Upper lobe of left lung (tissue), 6 donors: Measurements from ENCODE around the gene LMO1. TPM values are rescaled to one million over a fixed set of nuclear protein-coding genes. Genes with fewer than 3 reads are reported as not detected.

ENCODE experiments used
- ATAC-seq, 2 donors: fragments of 200-7000 bp; cut with Tn5 transposase; one replicate each; pipeline ENCODE4 v1.9.1; 2022; ENCODE audit warnings: mild to moderate bottlenecking in 2 of 2, moderate library complexity in 2 of 2; ENCODE audit not compliant: low FRiP score in 2 of 2
- DNase-seq, 2 donors: peaks; one replicate each; pipeline ENCODE4 v3.0.0-alpha.2; 2019 to 2020
- H3K27ac ChIP-seq, 4 donors: fragments of 200-600 bp; sonication (generic); one replicate each; pipeline ENCODE4 v1.5.1; 2016 to 2019
- H3K27me3 ChIP-seq, 4 donors: fragments of 200-600 bp; sonication (generic); one replicate each; pipeline ENCODE4 v1.5.1; 2017 to 2019
- H3K36me3 ChIP-seq, 4 donors: fragments of 200-600 bp; sonication (generic); one replicate each; pipeline ENCODE4 v1.5.1; 2016 to 2019
- H3K4me1 ChIP-seq, 4 donors: fragments of 200-600 bp; sonication (generic); one replicate each; pipeline ENCODE4 v1.5.1; 2018 to 2019
- H3K4me3 ChIP-seq, 4 donors: fragments of 200-600 bp; sonication (generic); one replicate each; pipeline ENCODE4 v1.5.1; 2017 to 2019; ENCODE audit warnings: mild to moderate bottlenecking in 2 of 4, moderate library complexity in 1 of 4
- H3K9me3 ChIP-seq, 4 donors: fragments of 200-600 bp; sonication (generic); one replicate each; pipeline ENCODE4 v1.5.1; 2018 to 2019
- CTCF ChIP-seq, 6 experiments: fragments of 450-650 bp in 4 of 6; fragments of 200-600 bp in 2 of 6; sonication (generic) in 2 of 6; IDR thresholded peaks; one replicate each; pipeline ENCODE4 v1.5.1; 2016 to 2019; ENCODE audit warnings: antibody characterized with exemption in 6 of 6
- EP300 ChIP-seq, 4 donors: sonication (generic); formaldehyde crosslinking; IDR thresholded peaks; one replicate each; pipeline ENCODE4 v1.5.1; 2017; ENCODE audit warnings: antibody characterized with exemption in 4 of 4, control low read depth in 2 of 4
- POLR2A ChIP-seq, 4 donors: fragments of 450-650 bp; IDR thresholded peaks; one replicate each; pipeline ENCODE4 v1.5.1; 2016 to 2017; ENCODE audit warnings: antibody characterized with exemption in 4 of 4, mild to moderate bottlenecking in 2 of 4
- POLR2AphosphoS5 ChIP-seq, 2 donors: sonication (generic); formaldehyde crosslinking; IDR thresholded peaks; one replicate each; pipeline ENCODE4 v1.5.1; 2017; ENCODE audit warnings: antibody characterized with exemption in 2 of 2
- WGBS, 2 donors: methylation state at CpG; one replicate each; pipeline ENCODE4 v1.1.5; 2017 to 2018; 5-methylcytosine and 5-hydroxymethylcytosine counted together
- total RNA-seq, 6 donors: library from RNA; depleted of rRNA in 4 of 6; stranded (reverse); fragments of >200 nt in 4 of 6; gene quantifications; one replicate each; pipeline versions ENCODE4 v1.1.0 to v1.2.1, GENCODE V29; 2016 to 2021
- donor health status: DM: no; HTN: no; CAD: no; lungs with moderate emphysema.
- donor health status: DM: no; HTN: yes; CAD: no; lungs with severe emphysema.

Gene LMO1
- total RNA-seq, result 1 to 10 TPM in 1 of 6 donors, under 1 TPM in 1, not detected in 4; 0.79 to 2.1 TPM

- no peak within 1 kb of the TSS for H3K27ac ChIP-seq
- DNase-seq, result peak; percentile 76 to 93
- H3K4me1 ChIP-seq, result peaks cover 22 to 36% (median 31%) of the 10 kb centered on the region in 4 donors
- 4 to 6% methylated on average over 22 of the region's 22 CpGs for WGBS, 2 donors
- TF ChIP-seq CTCF (IDR thresholded peaks at IDR 0.05), result peak; percentile 56 to 79 (median 64)
- TF ChIP-seq EP300 (IDR thresholded peaks at IDR 0.05), result no peak
- H3K36me3 ChIP-seq, result no peaks in the 10 kb centered on the region
- peak; percentile 69 to 87 for ATAC-seq
- H3K9me3 ChIP-seq, result no peaks in the 10 kb centered on the region
- peaks cover 0 to 55% (median 23%) of the 10 kb centered on the region in 4 donors for H3K27me3 ChIP-seq
- H3K4me3 ChIP-seq, result peak within 1 kb of the TSS in 3 of 4 donors; percentile 40 to 51 (median 49)
Measured at GRCh38 chr11:8263769-8264410, at the start of gene LMO1. LMO1 (minus strand) TSS chr11:8263878; CDS start chr11:8263362, 516 bp downstream.

- no peak overlapping the region for H3K27ac ChIP-seq
- H3K4me1 ChIP-seq, result no peaks in the 10 kb centered on the region
- no peaks in the 10 kb centered on the region for H3K27me3 ChIP-seq
- H3K4me3 ChIP-seq, result no peak overlapping the region
- 89 to 92% methylated on average over 9 to 10 of the region's 10 CpGs for WGBS, 2 donors
- DNase-seq (no peak), ATAC-seq (no peak)
- H3K36me3 ChIP-seq, result no peaks in the 10 kb centered on the region
- TF ChIP-seq EP300 (IDR thresholded peaks at IDR 0.05), result no peak
- TF ChIP-seq POLR2AphosphoS5 (IDR thresholded peaks at IDR 0.05), result no peak
- no peak for TF ChIP-seq POLR2A (IDR thresholded peaks at IDR 0.05)
- TF ChIP-seq CTCF (IDR thresholded peaks at IDR 0.05), result no peak
- H3K9me3 ChIP-seq, result no peaks in the 10 kb centered on the region
Measured at GRCh38 chr11:8312986-8313385, 49.3 kb upstream of the LMO1 start.

GRCh38 chr11:8311366-8311765 lies 47.7 kb upstream of the LMO1 start:
- DNase-seq (no peak), ATAC-seq (no peak)
- Histone ChIP-seq H3K9me3 (no peaks in the 10 kb centered on the region), H3K36me3 (no peaks in the 10 kb centered on the region), H3K4me3 (no peak overlapping the region), H3K4me1 (no peaks in the 10 kb centered on the region), H3K27ac (no peak overlapping the region), H3K27me3 (no peaks in the 10 kb centered on the region)
- no peak for TF ChIP-seq EP300 (IDR thresholded peaks at IDR 0.05)
- no peak for TF ChIP-seq POLR2A (IDR thresholded peaks at IDR 0.05)
- no peak for TF ChIP-seq CTCF (IDR thresholded peaks at IDR 0.05)
- TF ChIP-seq POLR2AphosphoS5 (IDR thresholded peaks at IDR 0.05), result no peak
- WGBS, 2 donors, result 80% methylated on average over 9 to 10 of the region's 10 CpGs

GRCh38 chr11:8310743-8311298 lies 47.1 kb upstream of the LMO1 start:
- DNase-seq, result no peak
- Histone ChIP-seq H3K27ac (no peak overlapping the region), H3K36me3 (no peaks in the 10 kb centered on the region), H3K4me1 (no peaks in the 10 kb centered on the region), H3K4me3 (no peak overlapping the region), H3K9me3 (no peaks in the 10 kb centered on the region), H3K27me3 (no peaks in the 10 kb centered on the region)
- WGBS, 2 donors, result 91 to 92% methylated on average over 6 to 10 of the region's 11 CpGs
- ATAC-seq, result no peak
- no peak for TF ChIP-seq EP300 (IDR thresholded peaks at IDR 0.05)

- Histone ChIP-seq H3K27ac (no peak overlapping the region), H3K27me3 (no peaks in the 10 kb centered on the region), H3K9me3 (peaks cover 0 to 4% (median 2%) of the 10 kb centered on the region in 4 donors), H3K4me3 (no peak overlapping the region), H3K4me1 (no peaks in the 10 kb centered on the region), H3K36me3 (no peaks in the 10 kb centered on the region)
- TF ChIP-seq POLR2AphosphoS5 (IDR thresholded peaks at IDR 0.05) (no peak), POLR2A (IDR thresholded peaks at IDR 0.05) (no peak), CTCF (IDR thresholded peaks at IDR 0.05) (peak in 1 of 6 experiments; percentile 11), EP300 (IDR thresholded peaks at IDR 0.05) (no peak)
- ATAC-seq (no peak), DNase-seq (no peak)
- WGBS, 2 donors, result 37 to 41% methylated on average over 3 of the region's 3 CpGs
Measured at GRCh38 chr11:8309862-8310261, 46.2 kb upstream of the LMO1 start.
